GM21526 (cell line): ENCODE results near the gene ARID4A.
"Not testable (repeated sequence)": the region's sequence is repeated elsewhere in the genome, so short reads cannot be mapped to it uniquely, and the experiment has no call there.

ENCODE experiments used
- ATAC-seq: cut with Tn5 transposase; IDR thresholded peaks from one replicate; pipeline ENCODE4 v1.9.1; 2021; ENCODE audit warnings: moderate library complexity; ENCODE audit not compliant: unreplicated experiment, low FRiP score

ARID4A gene

DNA sequence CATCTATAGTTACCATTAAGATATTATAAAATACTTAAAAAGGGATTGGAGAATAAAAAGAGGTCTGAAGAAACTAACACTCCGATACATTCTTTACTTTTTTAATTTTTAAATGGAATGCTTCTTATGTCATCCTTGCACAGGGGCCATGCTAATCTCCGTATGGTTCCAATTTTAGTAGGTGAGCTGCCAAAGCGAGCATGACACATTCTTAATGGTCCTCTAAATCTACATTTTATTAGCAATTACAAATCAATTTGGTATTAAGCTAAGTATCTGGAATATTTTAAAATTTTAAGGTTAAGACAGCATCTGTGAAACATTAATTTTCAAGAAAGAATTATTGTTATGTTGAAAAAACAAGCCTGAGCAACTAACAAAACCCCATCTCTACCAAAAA is 6.2 kb upstream of the ARID4A start:
- ATAC-seq = no peak

DNA sequence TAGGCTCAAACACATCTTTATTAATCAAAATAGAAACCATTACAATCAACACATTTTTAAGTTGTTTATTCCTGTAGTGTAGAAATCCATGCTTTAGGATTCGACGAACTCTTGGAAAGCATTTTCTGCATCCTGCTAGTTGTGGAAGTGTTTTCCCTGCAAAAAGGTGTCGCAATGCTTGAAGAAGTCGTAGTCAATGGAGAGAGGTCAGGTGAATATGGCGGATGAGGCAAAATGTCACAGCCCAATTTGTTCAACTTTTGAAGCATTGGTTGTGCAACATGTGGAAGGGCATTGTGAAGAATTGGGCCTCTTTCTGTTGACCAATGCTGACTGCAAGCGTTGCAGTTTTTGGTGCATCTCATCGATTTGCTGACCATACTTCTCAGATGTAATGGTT is 4.2 kb upstream of the ARID4A start:
- no peak for ATAC-seq

- ATAC-seq = no peak
These were observed 1.6 kb upstream of the ARID4A start for GRCh38 chr14:58296726-58297125.

DNA sequence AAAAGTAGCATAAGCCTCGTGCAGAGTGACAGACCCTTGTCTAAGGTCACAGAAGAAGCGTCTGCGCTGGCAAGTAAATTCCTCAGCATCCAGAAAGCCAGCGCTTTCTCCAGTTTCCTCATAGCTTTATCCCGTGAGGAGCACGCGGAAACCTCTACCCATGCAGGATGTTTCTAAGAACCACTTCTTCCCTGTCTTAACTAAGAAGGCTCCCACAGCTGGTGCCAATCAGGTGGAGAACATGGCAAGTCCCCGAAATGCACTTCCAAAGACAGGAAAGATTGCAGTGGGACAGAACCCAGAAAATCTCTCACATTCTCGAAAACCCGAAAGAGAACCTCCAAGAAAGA is 968 bp upstream of the ARID4A start:
- peak; percentile 4 for ATAC-seq

DNA sequence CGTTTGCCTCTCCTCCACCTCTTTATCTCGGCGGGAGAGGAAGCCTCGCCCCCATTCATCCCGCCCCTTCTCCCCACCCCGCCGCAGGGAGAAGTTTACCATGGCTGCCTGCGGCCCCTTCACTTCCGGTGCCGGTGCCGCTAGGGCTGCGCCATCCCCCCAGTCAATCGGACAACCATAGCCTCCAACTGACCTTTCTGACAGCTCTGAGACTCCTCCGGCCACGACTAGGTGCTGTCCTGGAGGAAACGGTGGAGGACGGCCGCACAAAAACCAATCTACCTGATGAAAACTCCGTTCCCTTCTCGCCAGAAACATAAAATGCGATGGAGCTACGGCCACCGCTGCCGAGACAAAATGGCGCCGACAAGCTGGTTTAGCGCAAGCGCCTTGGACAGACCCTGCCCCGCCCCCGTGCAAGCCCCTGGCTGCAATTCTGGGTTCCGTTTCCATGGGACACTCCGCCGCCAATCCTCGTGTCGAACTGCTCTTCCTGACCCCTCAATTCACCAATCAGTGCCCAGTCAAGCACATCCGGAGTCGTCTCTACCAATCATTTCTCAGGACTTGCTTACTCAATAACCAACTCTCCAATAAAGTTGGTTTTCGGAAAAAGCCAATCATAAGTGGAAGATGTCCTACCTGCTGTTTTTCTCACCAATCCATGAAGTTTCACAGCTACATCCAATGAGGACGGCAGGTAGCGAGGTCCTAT is 436 bp upstream of the ARID4A start:
- ATAC-seq = peak; percentile 82

GRCh38 chr14:58299401-58300330 is 1.3 kb downstream of the ARID4A start:
- ATAC-seq = no peak

GRCh38 chr14:58301416-58301815 is 3.1 kb downstream of the ARID4A start:
- no peak for ATAC-seq

DNA sequence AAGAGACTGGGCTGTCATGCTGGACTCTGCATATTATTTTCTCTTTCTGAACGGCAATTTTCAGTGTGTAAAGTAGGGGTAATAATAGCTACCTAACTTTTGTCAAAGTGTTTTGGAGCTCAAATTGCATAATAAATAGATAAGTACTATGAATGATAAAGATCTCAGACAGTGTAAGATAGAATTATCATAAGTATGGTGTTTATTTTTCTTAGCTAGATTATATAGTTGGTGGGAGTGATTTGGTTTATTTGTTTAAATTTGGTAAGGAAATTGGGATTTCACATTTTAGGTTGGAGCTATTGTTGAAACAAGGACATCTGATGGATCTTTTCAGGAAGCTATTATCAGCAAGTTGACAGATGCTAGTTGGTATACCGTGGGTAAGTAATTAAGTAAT is 7.4 kb downstream of the ARID4A start:
- ATAC-seq = no peak

DNA sequence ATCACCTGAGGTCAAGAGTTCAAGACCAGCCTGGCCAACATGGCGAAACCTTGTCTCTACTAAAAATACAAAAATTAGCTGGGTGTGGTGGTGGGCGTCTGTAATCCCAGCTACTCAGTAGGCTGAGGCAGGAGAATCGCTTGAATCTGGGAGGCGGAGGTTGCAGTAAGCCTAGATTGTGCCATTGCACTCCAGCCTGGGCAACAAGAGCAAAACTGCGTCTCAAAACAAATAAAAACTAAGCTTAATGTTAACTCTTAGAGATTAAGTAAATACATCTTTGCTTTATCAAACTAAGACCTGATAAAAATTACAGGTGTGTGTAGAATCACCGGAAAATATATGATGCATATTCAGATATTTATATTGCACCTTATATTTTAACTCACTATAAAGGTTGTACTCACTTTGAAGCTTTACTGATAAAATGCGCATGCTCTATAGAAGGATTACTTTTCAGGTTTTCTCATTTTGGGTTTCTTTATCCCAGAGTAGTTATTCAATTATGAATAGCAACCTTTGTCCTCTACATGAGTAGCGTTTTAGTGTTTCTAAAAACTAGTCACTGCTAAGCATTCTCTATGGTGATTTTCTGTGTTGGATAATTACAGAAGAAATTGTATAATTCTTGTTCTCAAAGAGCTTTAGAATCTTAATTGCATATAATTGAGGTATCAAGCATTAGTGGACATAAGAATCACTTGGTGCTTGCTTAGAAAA is 9.4 kb downstream of the ARID4A start:
- no peak for ATAC-seq

DNA sequence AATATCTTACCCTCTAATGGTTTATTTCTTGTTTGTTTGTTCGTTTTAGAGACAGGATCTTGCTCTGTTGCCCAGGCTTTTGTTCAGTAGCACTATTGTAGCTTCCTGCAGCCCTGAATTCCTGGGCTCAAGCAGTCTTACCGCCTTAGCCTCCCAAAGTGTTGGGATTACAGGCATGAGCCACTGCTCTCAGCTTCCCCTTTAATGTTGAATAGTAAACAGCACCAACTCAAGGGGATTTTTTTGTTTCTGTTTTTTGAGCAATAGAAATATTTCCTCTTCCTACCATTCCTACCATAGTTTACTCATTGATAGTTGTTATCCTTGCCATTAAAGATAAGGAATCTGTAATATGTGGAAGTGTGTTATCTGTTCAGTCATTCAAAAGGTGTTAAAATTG is 10.7 kb downstream of the ARID4A start:
- no peak for ATAC-seq

GRCh38 chr14:58313699-58314098 is 15.3 kb downstream of the ARID4A start:
- ATAC-seq = no peak

DNA sequence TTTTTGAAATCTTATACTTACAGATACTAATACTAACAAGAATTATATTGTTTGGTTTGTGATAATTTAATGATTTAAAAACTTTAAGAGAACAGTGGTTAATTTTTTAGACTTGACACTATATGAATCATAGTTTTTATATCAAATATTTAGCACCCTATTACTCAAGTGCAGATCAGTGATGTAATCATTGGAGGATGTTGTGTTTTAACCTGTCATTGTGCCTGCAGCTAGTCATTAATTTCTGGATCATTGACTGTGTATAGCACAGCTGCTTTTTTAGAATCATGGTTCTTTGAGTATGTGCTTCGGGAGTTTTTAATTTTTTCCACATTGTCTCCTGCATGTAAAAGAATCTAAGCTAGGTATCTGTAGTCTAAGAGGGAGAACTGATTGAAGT is 17.3 kb downstream of the ARID4A start:
- no peak for ATAC-seq

GRCh38 chr14:58327019-58327418 is 28.7 kb downstream of the ARID4A start:
- ATAC-seq = no peak

DNA sequence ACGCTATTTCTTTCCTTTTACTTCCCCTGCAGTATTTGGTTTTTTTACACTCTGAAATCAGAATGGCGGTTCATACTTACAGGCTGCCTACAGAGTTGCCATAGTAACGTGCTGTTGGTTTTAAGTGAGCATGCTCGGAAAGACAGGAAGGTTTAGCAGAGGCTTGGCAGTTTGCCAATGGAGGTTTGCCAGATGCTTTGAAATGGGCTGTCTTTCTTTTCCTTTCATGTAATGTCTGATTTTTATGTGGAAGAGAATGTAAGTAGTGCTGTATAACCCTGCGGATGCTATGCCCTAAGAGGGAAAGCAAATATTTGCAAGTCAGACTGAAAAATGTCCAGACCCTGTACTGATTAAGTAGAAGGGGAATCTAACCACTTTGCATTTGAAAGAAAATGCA is 32.8 kb downstream of the ARID4A start:
- peak; percentile 91 for ATAC-seq

GRCh38 chr14:58332561-58332960 is 34.2 kb downstream of the ARID4A start:
- no peak for ATAC-seq

DNA sequence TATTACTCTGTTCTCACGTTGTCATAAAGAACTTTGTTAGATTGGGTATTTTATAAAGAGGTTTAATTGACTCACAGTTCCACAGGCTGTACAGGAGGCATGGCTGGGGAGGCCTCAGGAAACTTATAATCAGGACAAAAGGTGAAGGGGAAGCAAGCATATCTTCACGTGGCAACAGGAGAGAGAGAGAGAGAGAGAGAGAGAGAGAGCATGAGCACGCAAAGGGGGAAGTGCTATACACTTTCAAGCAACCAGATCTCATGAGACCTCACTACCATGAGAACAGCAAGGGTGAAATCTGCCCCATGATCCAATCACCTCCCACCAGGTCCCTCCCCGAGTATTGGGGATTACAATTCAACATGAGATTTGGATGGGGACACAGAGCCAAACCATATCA is 41.3 kb downstream of the ARID4A start:
- ATAC-seq = not testable (repeated sequence)

DNA sequence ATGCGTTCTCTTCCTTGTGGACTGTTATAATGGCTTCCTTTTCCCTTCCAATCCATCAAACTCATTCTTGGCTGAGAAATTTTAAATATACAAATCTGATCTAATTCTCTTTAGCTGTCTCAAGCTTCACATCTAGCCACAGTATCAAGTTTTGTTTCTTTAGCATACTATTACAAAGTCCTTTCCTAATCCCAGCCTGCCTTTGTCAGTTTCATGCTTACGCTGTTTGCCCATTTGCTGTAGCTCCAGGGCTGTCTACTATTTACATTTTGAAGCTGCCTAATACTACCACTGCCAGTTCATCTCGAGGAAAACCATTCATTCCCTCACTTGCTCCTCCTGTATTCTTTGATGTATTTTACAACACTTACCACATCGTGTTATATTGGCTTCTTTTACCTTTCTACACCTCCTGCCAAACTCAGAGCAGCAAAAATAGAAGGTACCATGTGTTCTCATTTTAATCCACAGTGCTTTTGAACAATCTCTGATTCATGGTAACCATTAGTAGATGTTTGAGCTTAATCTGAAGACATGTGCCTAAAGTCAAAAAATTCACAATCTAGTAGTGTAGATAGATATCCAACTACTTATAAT is 42.9 kb downstream of the ARID4A start:
- ATAC-seq = no peak

GRCh38 chr14:58343535-58343934 is 45.2 kb downstream of the ARID4A start:
- not testable (repeated sequence) for ATAC-seq

- no peak for ATAC-seq
These were observed 55.4 kb downstream of the ARID4A start for GRCh38 chr14:58353516-58354299.

GRCh38 chr14:58354808-58355207 is 56.5 kb downstream of the ARID4A start:
- no peak for ATAC-seq
